Liver (tissue), 2 donors: ENCODE measurements around the gene TGFB1I1.

Experiments
- ATF3 ChIP-seq: IDR thresholded peaks from 2 replicates; pipeline ENCODE4 v1.6.1; 2016; ENCODE audit warnings: antibody characterized with exemption
- EGR1 ChIP-seq, 2 donors: IDR thresholded peaks; 2 replicates each; pipeline ENCODE4 v1.6.1; 2016 to 2018; ENCODE audit warnings: antibody characterized with exemption in 2 of 2, low read depth in 2 of 2
- donor health status: healthy.

- TF ChIP-seq ATF3 (no peak), EGR1 (IDR thresholded peaks at IDR 0.05; ENCODE audit: low read depth in 2 of 2) (no peak)
Observed at GRCh38 chr16:31465788-31466370, 6.1 kb upstream of the TGFB1I1 start.
